Measurements from ENCODE around the gene RFX3. TPM values are rescaled to one million over a fixed set of nuclear protein-coding genes. Genes with fewer than 3 reads are reported as not detected.

RFX3 gene
- total RNA-seq, 2 donors from 2014 or later, result 4.6 to 6.5 TPM

GRCh38 chr9:3502560-3503398 lies 23.0 kb downstream of the RFX3 start:
- H3K4me1 ChIP-seq, result no peaks in the 10 kb centered on the region
- no peak for TF ChIP-seq CTCF (IDR thresholded peaks at IDR 0.05)
- TF ChIP-seq POLR2A (IDR thresholded peaks at IDR 0.05), result no peak
- intact Hi-C loops (cut with DNase I), result no loop called here
- no peaks in the 10 kb centered on the region for H3K36me3 ChIP-seq (replicated peaks in 1 of 2; ENCODE audit: insufficient read depth in 1 of 2, low read depth in 2 of 2)
- no peaks in the 10 kb centered on the region for H3K27me3 ChIP-seq
- H3K4me3 ChIP-seq, result no peak overlapping the region
- ATAC-seq (no peak), DNase-seq (no peak)
- 65 to 68% methylated on average over 6 of the region's 6 CpGs for WGBS, 2 donors
- no peak overlapping the region for H3K27ac ChIP-seq
- no peaks in the 10 kb centered on the region for H3K9me3 ChIP-seq

GRCh38 chr9:3500044-3500443 lies 25.8 kb downstream of the RFX3 start:
- DNase-seq (no peak), ATAC-seq (no peak)
- H3K4me1 ChIP-seq, result no peaks in the 10 kb centered on the region
- WGBS, 2 donors, result 87 to 88% methylated on average over 4 of the region's 4 CpGs
- H3K36me3 ChIP-seq (replicated peaks in 1 of 2; ENCODE audit: insufficient read depth in 1 of 2, low read depth in 2 of 2), result no peaks in the 10 kb centered on the region
- H3K27me3 ChIP-seq, result no peaks in the 10 kb centered on the region
- TF ChIP-seq CTCF (IDR thresholded peaks at IDR 0.05), result no peak
- no peak for TF ChIP-seq POLR2A (IDR thresholded peaks at IDR 0.05)
- no peaks in the 10 kb centered on the region for H3K9me3 ChIP-seq
- H3K27ac ChIP-seq, result no peak overlapping the region
- H3K4me3 ChIP-seq, result no peak overlapping the region
- intact Hi-C loops (cut with DNase I), result no loop called here

- Histone ChIP-seq H3K9me3 (no peaks in the 10 kb centered on the region), H3K27me3 (no peaks in the 10 kb centered on the region), H3K4me1 (no peaks in the 10 kb centered on the region), H3K27ac (no peak overlapping the region), H3K4me3 (no peak overlapping the region), H3K36me3 (replicated peaks in 1 of 2; ENCODE audit: insufficient read depth in 1 of 2, low read depth in 2 of 2) (no peaks in the 10 kb centered on the region)
- ATAC-seq (peak; percentile 52), DNase-seq (peak in 1 of 4 donors; percentile 19)
- TF ChIP-seq POLR2A (IDR thresholded peaks at IDR 0.05), result no peak
- TF ChIP-seq CTCF (IDR thresholded peaks at IDR 0.05), result no peak
- intact Hi-C loops (cut with DNase I), result no loop called here
- 75 to 82% methylated on average over 3 of the region's 3 CpGs for WGBS, 2 donors
Observed at GRCh38 chr9:3498691-3499090, 27.1 kb downstream of the RFX3 start.

GRCh38 chr9:3497857-3498256 lies 27.9 kb downstream of the RFX3 start:
- Histone ChIP-seq H3K27ac (no peak overlapping the region), H3K27me3 (no peaks in the 10 kb centered on the region), H3K4me1 (no peaks in the 10 kb centered on the region), H3K4me3 (no peak overlapping the region), H3K36me3 (replicated peaks in 1 of 2; ENCODE audit: insufficient read depth in 1 of 2, low read depth in 2 of 2) (no peaks in the 10 kb centered on the region), H3K9me3 (no peaks in the 10 kb centered on the region)
- TF ChIP-seq POLR2A (IDR thresholded peaks at IDR 0.05) (no peak), CTCF (IDR thresholded peaks at IDR 0.05) (no peak)
- 88 to 93% methylated on average over 4 of the region's 4 CpGs for WGBS, 2 donors
- intact Hi-C loops (cut with DNase I), result no loop called here
- no peak for ATAC-seq
- DNase-seq, result no peak

GRCh38 chr9:3497401-3497800 lies 28.4 kb downstream of the RFX3 start:
- H3K4me3 ChIP-seq, result no peak overlapping the region
- no peak for TF ChIP-seq POLR2A (IDR thresholded peaks at IDR 0.05)
- TF ChIP-seq CTCF (IDR thresholded peaks at IDR 0.05), result no peak
- DNase-seq, result no peak
- no peaks in the 10 kb centered on the region for H3K36me3 ChIP-seq (replicated peaks in 1 of 2; ENCODE audit: insufficient read depth in 1 of 2, low read depth in 2 of 2)
- no peaks in the 10 kb centered on the region for H3K4me1 ChIP-seq
- H3K27me3 ChIP-seq, result no peaks in the 10 kb centered on the region
- ATAC-seq, result no peak
- intact Hi-C loops (cut with DNase I), result no loop called here
- WGBS, 2 donors, result 74 to 80% methylated on average over 2 of the region's 2 CpGs
- H3K27ac ChIP-seq, result no peak overlapping the region
- no peaks in the 10 kb centered on the region for H3K9me3 ChIP-seq

Measured in body of pancreas (tissue), 4 donors.